Stimulated activated CD8-positive, alpha-beta memory T cell treated with anti-CD3 and anti-CD28 coated beads, Interleukin-15, amount 100 ng/mL, for 48 hours (primary cell): ENCODE results near the gene HGF.
"Not testable (repeated sequence)": the region's sequence is repeated elsewhere in the genome, so short reads cannot be mapped to it uniquely, and the experiment has no call there.

Source experiments
- DNase-seq, 2 donors: peaks; one replicate each; pipeline ENCODE4 v3.0.0-alpha.2; 2020; ENCODE audit warnings: low read depth in 2 of 2

The HGF gene

DNA sequence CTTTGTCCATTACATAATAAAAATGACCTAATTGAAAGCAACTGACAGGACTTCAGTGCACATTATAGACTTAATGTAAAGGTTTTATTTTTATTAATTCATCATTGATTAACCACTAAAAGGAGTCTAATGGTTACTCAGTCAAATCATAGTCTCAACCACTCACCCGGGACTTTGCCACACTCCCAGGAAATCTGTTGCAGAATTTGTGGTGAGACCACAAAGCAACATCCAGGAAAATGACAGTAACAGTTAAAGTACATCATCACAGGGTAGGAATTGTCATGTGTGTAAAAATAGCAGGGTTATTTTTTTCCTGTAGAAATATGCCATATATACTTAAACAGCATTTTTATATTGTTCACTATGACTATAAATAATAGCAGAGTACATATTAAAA is 6.3 kb upstream of the HGF start:
- no peak for DNase-seq

- DNase-seq = no peak
Observed at GRCh38 chr7:81775560-81775959, 5.7 kb upstream of the HGF start.

- DNase-seq = no peak
Observed at GRCh38 chr7:81774551-81774950, 4.7 kb upstream of the HGF start.

- no peak for DNase-seq
Observed at GRCh38 chr7:81770728-81771223, 929 bp upstream of the HGF start.

DNA sequence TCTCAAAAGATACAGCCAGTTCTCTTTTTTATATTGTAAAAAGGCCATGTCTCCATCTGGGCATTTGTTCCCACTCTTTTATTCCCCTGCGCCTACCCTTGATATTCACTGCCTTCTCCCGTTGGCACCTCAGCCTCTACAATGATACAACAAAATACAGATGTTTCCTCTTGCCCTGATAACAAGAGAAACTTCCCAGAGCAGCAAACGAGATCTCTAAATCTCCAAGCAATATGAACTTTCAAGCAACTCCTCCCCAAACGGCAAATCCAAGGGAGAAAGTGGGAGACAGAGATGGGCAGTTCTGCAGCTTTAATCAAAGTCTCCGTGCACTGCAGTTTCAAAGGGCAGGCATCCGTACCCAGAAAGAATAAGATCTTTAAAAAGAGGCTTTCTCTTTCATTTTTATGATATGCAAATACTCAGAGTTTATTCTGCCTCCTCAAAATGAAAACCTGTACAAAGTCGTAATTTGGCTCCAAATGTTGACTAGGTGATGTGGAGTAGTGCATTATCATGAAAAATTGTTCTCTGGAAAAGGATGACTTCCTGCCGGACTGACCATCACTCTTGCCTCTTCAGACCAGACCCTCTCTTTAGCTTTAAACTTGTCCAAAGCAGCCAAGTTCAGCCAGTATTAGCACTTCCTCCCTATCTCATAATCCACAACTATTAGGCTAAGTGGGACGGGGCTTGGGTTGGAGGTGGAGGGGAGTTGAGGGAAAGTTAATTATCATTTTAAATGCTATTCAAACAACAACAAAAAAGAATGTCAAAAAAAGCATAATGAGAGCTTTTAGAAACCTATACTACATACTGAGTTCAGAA is 682 bp downstream of the HGF start:
- DNase-seq = no peak

DNA sequence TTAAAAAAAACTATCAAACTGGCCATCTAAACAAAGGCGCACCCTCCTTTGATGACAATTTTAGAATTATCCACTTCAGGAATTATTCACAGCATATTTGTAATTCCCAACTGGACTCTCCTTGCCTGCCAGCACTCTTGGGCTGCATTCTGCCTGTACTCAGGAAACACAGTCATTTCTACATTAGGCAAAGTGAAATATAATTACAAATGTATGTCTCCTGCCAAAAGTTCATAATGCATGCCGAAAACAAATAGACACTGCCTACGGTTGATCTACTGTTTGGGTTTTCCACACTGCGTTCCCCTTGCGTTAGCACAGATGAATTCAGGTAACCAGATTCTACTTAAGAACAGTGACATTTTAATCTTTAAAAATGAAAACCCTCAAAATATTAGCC is 1.9 kb downstream of the HGF start:
- no peak for DNase-seq

DNA sequence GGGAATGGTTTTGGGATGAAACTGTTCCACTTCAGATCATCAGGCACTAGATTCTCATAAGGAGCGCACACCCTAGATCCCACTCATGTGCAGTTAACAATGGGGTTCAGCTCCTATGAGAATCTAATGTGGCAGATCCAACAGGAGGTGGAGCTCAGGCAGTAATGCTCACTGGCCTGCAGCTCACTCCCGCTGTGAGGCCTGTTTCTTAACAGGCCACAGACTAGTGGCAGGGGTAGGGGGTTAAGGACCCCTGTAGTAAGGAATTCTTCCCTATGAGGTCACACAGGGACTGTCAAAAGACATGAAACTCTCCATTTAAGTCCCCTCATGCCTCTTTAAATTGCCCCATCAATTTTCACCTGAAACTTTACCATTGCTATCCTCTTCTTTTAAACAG is 8.0 kb downstream of the HGF start:
- no peak for DNase-seq

DNA sequence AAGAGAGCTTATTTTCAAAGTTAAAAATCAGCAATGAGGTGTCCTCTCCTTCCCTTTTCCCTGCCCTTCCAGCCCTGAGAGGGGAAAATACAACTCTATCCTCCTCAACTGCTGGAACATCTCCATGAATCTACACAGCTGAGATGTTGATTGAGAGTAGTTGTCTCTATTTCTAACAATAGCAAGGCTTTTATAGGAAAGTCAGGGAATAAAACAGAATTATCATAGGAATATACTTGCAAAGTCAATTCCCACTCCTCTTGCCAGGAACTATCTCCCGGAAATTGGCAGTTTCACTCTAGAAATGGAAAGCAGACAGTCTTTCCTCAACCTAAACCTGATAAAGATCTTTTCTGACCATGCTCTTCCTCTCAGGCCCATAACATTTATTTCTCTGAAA is 8.8 kb downstream of the HGF start:
- no peak for DNase-seq

GRCh38 chr7:81754918-81755696 is 14.7 kb downstream of the HGF start:
- no peak for DNase-seq

DNA sequence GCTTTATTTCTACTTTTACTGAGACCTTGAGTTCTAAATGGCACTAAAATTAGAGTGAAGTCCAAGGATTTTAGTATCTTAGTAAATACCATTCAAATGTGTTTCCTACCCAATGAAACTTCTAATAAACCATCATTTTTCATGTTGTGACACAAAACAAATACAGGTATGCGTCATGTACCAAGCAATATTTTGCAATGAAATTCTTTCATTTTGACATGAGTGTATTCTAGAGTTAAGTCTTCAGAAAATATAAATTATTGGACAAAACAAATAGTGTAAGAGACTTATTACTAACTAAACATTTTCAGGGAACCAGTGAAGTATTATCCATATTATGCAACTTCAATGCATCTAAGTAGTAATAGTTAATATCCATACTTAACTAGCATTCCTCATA is 16.5 kb downstream of the HGF start:
- DNase-seq = no peak

DNA sequence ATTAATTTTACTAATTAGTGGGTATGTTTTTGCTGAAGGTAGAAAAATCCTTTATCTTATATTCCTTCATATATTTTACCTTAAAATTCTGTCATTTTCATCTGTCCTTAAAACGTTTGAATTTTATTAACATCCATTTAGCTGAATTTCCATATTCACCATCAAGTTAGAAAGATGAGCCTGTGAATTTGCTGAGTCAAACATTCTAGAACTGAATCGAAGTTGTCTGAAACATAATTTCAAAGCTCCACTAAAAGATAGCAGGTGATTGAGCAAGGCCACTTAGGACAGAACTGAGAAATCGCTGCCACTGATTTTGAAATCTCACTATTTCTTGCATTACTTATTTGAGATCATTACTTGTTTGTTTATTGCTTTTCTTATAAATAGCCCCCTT is 17.5 kb downstream of the HGF start:
- DNase-seq = no peak

GRCh38 chr7:81751619-81752317 is 18.1 kb downstream of the HGF start:
- no peak for DNase-seq

- no peak for DNase-seq
Observed at GRCh38 chr7:81745637-81746036, 24.2 kb downstream of the HGF start.

DNA sequence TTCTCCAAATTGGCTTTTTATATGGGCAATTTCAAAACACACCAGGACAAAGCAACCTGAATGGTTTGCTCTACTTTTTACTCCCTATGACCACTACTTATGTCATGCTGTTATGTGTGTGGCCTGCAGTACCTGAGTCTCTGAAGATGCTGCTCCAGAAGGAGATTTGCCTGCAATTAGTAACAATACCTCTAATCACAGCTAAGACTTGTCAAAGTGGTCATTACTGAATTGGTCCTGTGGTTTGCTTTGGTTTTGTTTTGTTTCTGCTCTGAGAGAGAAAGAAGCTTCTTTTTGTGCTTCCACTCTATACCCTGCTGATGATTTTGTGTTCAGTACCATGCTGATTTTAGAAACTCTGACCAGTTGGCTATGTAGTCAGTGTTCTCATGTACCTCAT is 25.5 kb downstream of the HGF start:
- no peak for DNase-seq

- DNase-seq = no peak
Observed at GRCh38 chr7:81743665-81744064, 26.2 kb downstream of the HGF start.

DNA sequence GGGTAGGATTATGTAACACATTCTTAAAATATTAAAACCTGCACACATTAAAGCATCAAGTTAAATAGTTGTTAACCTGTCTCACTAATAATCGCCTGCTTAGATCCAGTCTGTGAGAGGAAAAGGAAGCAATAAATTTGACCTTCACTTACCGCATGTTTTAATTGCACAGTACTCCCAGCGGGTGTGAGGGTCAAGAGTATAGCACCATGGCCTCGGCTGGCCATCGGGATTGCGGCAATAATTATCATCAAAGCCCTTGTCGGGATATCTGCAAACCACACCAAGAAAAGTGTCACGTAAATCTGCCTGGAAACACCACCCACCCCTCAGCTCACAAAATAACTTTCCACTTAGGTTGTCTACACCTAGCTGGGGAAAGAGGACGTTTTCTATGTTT is 26.6 kb downstream of the HGF start:
- DNase-seq = no peak

GRCh38 chr7:81740403-81740802 is 29.4 kb downstream of the HGF start:
- DNase-seq = no peak

GRCh38 chr7:81736091-81736490 is 33.8 kb downstream of the HGF start:
- DNase-seq = no peak

DNA sequence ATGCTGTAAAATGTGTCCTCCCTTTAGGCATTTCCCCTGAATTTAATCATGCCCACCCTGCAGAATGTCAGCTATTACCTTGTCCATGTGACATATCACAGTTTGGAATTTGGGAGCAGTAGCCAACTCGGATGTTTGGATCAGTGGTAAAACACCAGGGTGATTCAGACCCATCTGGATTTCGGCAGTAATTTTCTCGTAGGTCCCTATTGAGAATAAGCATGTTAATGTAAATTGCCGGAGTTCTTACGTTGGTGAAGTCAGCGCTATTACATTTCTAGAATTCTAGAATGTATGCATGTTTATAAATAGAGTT is 44.1 kb downstream of the HGF start:
- DNase-seq = no peak

GRCh38 chr7:81725003-81725811 is 44.6 kb downstream of the HGF start:
- DNase-seq = no peak

GRCh38 chr7:81722250-81722649 is 47.6 kb downstream of the HGF start:
- not testable (repeated sequence) for DNase-seq

- no peak for DNase-seq
Observed at GRCh38 chr7:81721437-81721836, 48.4 kb downstream of the HGF start.
